Left colon (tissue), 2 donors: ENCODE measurements around the gene ZBTB16. TPM values are rescaled to one million over a fixed set of nuclear protein-coding genes. Genes with fewer than 3 reads are reported as not detected.

Experiments used
- ATAC-seq: fragments of 200-7000 bp; cut with Tn5 transposase; one replicate; pipeline ENCODE4 v1.9.1; 2020; ENCODE audit warnings: mild to moderate bottlenecking, moderate library complexity
- DNase-seq, 2 donors: peaks; one replicate each; pipeline ENCODE4 v3.0.0-alpha.2; 2020
- intact Hi-C, 2 donors: fragments of 100-400 bp; cut with DNase I in 1 of 2; cut with micrococcal nuclease in 1 of 2; formaldehyde crosslinking; loops; one replicate each; pipeline versions ENCODE4 v1.11.2 to v1.14.0; 2022; cut with DNase I, micrococcal nuclease
- total RNA-seq, 2 donors: library from RNA; stranded (reverse); fragmentation: NEBNext Ultra II Directional; extraction: Animal tissue kit (Norgen Biotek cat#: 25700); gene quantifications; one replicate each; pipeline ENCODE4 v1.2.1, GENCODE V29; 2021
- donor health status: DM: no; HTN: no; CAD: no.
- donor health status: DM: yes; HTN: yes; CAD: no.

ZBTB16 gene
- total RNA-seq, 2 donors from 2014 or later, result 10.0 to 75.1 TPM

DNA sequence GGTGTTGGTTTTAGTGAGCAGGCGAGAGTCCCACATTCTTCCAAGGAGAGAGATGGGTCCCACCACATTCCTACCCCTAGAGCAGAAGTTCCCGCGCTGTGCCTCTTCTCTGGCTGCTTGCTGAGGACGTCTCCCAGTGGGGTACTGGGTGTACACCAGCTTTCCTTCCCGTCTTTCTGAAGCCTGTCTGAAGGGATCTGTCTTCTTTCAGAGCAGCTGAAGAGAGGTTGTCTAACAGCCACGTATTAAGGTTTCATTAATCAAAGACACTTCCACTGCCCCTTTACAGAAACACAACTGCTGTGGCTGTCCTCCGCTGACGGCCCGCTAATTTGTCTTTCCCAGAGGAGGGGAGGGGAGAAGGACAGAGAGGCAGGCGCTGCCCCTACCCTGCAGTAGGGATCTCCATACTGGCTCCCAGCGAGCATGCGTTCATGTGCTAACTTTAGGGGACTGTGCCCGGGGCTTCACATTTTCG is 56.0 kb downstream of the ZBTB16 start:
- ATAC-seq, result no peak
- DNase-seq, result peak in 1 of 2 donors; percentile 20
- intact Hi-C loops, result no loop called here

GRCh38 chr11:114116357-114116756 is 56.8 kb downstream of the ZBTB16 start:
- ATAC-seq, result no peak
- DNase-seq, result no peak
- intact Hi-C loops, result no loop called here

DNA sequence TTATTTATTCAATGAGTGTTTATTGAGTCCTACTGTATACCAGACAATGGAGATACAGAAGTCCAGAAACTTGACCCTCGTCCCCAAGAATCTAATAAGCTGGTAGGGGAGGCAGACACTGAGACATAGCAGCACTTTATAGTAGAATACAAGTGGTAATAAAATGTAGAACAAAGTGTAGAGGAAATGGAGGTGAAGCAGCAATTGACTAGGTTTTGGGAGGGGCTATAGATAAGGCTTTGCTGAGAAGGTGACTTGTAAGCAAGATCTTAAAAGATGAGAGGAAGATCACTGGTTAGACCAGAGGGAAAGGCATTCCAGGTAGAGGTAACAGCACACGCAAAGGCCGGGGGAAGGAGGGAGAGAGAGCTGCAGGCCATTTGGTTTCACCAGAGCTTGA is 57.3 kb downstream of the ZBTB16 start:
- DNase-seq (peak in 1 of 2 donors; percentile 21), ATAC-seq (peak; percentile 95)
- intact Hi-C loops, result no loop called here

- ATAC-seq, result no peak
- peak in 1 of 2 donors; percentile 21 for DNase-seq
- intact Hi-C loops, result no loop called here
Measured at GRCh38 chr11:114120606-114121005, 61.1 kb downstream of the ZBTB16 start.

- intact Hi-C loops, result no loop called here
- ATAC-seq (no peak), DNase-seq (peak in 1 of 2 donors; percentile 20)
Measured at GRCh38 chr11:114121138-114121537, 61.6 kb downstream of the ZBTB16 start.

- ATAC-seq, result peak; percentile 63
Measured at GRCh38 chr11:114121804-114122504, 62.4 kb downstream of the ZBTB16 start.

DNA sequence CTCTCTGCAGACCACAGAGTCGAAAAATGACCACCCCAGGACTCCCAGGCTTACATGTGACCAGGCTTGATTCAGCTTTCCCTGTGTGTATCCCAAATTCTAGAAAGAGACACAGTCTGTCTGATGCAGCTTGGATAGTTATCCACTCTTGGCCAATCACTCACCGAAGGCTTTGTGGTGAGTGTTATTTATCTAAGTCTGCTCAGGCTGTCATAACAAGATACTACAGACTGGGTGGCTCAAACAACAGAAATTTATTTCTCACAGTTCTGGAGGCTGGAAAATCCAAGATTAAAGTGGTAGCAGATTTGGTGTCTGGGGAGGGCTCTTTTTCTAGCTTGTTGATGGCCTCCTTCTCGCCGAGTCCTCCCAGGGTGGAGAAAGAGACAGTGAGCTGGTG is 63.2 kb downstream of the ZBTB16 start:
- intact Hi-C loops, result no loop called here
- ATAC-seq (no peak), DNase-seq (no peak)

More at GRCh38 chr11:114121804-114122504, 62.4 kb downstream of the ZBTB16 start:
- intact Hi-C loops, result no loop called here
- DNase-seq, result peak in 1 of 2 donors; percentile 14

- DNase-seq (no peak), ATAC-seq (no peak)
- intact Hi-C loops, result no loop called here
Measured at GRCh38 chr11:114123692-114124330, 64.3 kb downstream of the ZBTB16 start.

DNA sequence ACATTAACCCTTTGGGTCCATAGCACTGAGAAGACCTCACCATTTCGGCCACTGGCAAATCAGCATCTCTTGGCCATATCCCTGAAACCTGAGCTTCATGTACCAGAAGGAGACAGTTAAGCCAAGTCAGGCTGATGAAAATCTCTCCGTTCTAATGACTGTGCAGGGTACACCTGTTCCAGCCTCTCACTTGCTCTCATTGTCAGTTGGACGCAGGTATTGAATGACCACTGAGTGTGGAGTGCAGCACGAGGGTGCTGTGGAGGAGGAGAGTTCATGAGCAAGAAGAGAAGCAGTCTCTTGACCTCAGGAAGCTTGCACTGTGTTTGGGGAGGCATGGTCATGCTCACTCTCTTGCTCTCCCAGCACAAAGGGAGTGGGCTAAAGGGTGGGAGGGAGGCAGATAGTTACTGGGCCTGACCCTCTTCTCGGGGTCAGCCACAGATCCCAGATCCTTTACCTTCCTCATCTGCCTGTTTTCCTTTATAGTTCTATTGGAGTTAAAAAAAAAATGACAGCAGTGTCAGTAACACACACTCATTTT is 65.2 kb downstream of the ZBTB16 start:
- intact Hi-C loops, result no loop called here
- ATAC-seq, result no peak
- no peak for DNase-seq

- ATAC-seq (no peak), DNase-seq (no peak)
- intact Hi-C loops, result no loop called here
Measured at GRCh38 chr11:114125531-114125930, 66.0 kb downstream of the ZBTB16 start.

DNA sequence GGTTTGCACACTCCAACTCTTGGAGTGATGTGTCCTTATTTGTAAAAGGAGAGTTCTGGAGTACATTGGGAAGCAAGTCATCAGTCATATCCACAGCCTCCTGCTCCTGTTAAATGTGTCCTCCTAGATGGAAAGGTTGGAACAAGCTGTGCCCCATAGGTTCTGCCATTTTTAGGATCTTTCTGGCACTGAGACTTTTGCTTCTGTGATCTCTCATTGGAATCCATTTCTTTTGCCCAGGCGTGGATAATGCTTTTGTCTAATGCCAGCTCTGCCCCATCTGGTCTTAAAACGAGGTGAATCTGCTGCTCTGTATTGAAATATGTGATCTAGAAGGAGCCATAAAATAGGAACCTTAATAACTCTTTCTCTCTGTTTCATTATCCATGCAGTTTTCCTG is 66.4 kb downstream of the ZBTB16 start:
- no peak for ATAC-seq
- intact Hi-C loops, result no loop called here
- no peak for DNase-seq

GRCh38 chr11:114128399-114128798 is 68.9 kb downstream of the ZBTB16 start:
- ATAC-seq (peak; percentile 87), DNase-seq (no peak)
- intact Hi-C loops, result no loop called here

DNA sequence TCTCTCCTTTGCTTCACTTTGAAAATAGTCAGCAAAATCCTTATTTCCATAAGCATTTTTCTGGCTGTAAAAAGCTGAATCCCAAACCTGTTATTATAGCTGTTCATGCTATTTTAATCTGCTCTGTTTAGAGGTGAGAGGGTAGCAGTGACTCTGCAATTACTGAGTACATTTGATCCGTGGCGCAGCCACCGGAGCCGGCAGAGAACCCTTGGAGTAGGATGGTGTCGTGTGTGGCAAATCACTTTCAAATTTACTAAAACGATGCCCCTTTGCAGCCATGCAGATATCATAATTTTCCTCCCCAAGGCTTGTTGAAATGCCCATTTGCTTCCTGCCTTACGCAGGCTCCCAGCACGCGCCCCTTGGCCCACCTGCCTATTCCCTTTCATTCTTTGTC is 69.6 kb downstream of the ZBTB16 start:
- intact Hi-C loops, result no loop called here
- DNase-seq (no peak), ATAC-seq (no peak)

- no peak for DNase-seq
- ATAC-seq, result no peak
- intact Hi-C loops, result no loop called here
Measured at GRCh38 chr11:114129699-114130098, 70.2 kb downstream of the ZBTB16 start.

- DNase-seq (no peak), ATAC-seq (no peak)
- intact Hi-C loops, result no loop called here
Measured at GRCh38 chr11:114130115-114130576, 70.6 kb downstream of the ZBTB16 start.

DNA sequence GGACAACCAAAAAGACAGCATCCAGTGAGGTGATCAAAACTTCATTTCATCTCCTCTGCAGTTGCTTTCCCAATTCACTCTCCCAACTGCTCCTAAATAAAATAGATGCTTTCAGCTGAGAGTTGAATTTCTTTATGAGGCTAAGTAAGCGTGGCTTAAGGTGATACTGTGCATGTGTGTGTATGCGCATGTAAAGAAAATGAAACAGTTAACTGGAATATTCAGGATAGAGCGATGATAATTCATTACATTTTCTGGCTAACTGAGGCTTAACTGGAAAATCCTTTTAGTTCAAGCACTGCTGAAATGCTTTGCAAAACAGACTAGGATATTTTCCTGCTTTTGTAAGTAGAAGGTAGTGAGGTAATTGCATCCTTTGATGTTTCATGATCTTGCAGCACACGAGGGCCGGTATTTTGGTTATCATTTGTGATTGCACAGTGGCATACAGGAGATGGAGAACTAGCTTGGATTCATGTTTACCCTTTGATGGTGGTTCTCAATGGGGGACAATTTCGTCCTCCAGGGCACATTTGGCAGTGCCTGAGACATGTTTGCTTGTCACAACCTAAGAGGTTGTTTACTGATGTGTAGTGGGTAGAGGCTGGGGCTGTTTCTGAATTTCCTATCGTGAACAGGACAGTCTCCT is 71.2 kb downstream of the ZBTB16 start:
- ATAC-seq (no peak), DNase-seq (no peak)
- intact Hi-C loops, result no loop called here

DNA sequence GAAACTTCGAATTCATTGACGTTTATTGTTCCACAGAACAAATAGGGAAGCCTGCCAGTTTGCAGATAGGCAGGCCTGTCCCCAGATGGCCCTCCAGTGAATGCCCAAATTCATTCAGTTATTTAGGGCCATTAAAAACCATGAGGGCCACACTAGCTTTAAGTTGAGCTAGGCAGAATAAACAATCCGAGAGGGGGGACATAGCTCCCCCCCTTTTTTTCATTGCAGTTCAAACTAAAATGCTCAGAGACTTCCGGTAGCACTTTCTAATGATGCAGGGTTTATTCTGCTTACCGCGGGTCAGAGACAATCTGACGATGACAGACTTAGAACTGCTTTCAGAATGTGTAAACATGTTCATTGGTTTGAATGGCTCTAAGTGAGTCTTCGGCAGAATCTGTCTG is 72.0 kb downstream of the ZBTB16 start:
- no peak for DNase-seq
- peak; percentile 26 for ATAC-seq
- intact Hi-C loops, result no loop called here

- intact Hi-C loops, result no loop called here
- DNase-seq, result no peak
- ATAC-seq, result peak; percentile 15
Measured at GRCh38 chr11:114132417-114132816, 72.9 kb downstream of the ZBTB16 start.

- ATAC-seq (peak; percentile 18), DNase-seq (peak; percentile 53 to 68)
- intact Hi-C loops, result no loop called here
Measured at GRCh38 chr11:114132944-114133394, 73.5 kb downstream of the ZBTB16 start.
